Measurements from ENCODE around the gene TTL.
A peak's percentile ranks its signal among the peaks of the same experiment; 100 is the strongest.

Gene TTL

DNA sequence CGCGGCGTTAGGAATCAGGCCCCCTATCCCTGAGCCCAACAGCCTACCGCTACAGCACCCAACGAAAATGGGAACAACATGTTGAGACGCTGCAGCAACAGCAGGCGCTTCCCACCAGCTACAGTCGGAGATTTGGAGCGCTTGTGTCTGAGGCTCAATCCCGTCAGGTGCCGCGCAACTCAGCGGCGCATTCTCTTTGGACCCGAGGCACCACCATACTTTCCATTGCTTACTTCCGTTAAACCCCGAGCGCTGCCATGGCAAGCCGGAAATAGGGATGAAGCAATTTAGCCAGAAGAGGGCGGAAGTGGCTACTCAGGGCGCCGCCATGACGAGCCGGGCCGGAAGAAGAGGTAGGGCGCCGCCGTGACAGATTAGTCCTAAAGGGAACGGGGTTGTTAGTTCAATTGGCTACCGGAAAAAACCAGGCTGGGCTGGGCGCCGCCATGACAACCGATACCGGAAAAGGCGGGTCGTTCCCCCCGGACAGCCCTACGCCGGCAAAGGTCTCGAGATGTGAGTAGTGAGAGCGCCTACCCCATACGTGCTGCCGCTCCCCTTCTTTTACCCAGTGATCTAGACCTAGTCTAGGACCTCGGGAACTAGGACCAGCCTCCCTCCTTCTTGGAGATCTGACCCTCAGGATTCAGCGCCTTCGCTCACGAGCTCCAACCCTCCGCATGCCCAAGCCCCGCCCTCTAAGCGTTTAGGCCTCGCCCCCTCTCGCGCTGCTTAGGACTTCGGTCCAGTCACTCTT lies 102.4 kb downstream of the TTL start, which contains the start of gene CHCHD5:
Gene CHCHD5, plus strand, starts transcription at position 476 of the 757 bp plus-strand sequence. Its CDS starts 39 bp downstream, at position 515.
- peak; percentile 96 to 99 (median 98) for DNase-seq

DNA sequence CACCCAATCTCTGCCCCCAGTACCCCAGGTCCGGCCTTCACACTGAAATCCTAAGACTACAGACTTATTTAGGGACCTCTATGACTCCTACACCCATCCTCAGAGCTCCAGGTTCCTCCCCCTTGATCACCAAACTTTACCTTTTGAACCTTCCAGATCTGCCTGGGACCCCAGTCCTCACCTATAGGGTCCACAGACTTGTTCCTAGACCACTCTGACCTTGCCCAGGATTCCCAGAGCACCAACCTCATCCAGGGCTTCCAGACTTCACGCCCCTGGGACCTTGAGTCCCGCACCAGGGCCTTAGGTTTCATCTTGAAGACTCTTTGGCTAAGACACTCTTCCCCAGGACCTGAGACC lies 102.9 kb downstream of the TTL start:
- no peak for DNase-seq

DNA sequence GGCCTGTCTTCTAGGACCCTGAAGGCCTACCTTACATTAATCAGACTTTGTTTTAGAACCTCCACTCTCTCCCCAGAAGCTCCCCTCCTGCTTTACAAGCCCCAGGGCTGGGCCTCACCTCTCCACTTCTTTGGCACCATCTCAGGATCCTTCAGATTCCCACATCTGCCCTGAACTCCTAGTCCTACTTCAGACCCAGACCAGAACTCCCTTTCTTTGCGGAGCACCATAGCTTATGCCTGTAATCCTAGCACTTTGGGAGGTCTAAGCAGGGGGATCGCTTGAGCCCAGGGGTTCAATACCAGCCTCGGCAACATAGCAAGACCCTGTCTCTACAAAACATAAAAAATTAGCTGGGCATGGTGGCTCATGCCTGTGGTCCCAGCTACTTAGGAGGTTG lies 103.4 kb downstream of the TTL start:
- no peak for DNase-seq

DNA sequence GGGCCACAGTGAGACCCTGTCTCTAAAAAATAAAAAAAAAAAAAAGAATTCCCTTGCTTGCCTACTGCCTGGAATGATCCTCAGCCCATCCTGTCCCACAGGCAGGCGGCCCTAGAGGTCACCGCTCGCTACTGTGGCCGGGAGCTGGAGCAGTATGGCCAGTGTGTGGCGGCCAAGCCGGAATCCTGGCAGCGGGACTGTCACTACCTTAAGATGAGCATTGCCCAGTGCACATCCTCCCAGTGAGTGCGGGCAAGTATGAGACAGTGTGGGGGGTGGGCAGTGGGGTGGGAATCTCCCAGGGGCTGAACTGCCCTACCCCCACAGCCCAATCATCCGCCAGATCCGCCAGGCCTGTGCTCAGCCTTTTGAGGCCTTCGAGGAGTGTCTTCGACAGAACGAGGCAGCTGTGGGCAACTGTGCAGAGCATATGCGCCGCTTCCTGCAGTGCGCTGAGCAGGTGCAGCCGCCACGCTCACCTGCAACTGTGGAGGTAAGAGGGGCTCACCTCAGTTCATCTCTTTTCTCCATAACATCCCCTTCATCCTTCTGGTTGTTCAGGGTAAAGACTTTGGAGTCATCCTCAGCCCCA lies 104.0 kb downstream of the TTL start:
- no peak for DNase-seq

DNA sequence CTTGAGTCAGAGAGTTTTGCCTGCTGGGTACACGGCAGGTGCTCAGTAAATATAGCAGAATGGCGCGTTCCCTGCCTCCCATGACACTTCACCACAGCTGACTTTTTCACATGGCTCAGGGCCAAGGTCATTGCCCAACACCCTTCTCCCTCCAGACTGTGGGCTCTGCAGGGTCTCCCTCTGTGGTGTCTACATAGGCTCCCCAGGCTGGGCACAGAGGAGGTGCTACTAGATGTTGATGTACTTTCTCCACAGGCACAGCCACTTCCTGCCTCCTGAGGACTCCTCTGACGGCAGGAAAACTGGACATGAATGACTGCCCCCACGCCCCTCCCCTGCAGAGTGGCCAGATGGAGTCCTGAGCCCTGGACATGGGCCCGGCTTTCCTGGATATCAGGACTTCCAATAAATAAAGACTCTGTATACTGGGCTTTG lies 106.7 kb downstream of the TTL start:
- DNase-seq = no peak

Data from suppressor macrophage (primary cell).